Peyer's patch (tissue), 4 donors: ENCODE data around the gene SLCO1B1. TPM values are rescaled to one million over a fixed set of nuclear protein-coding genes. Genes with fewer than 3 reads are reported as not detected.

Source experiments
- DNase-seq, 3 donors: peaks; one replicate each; pipeline ENCODE4 v3.0.0-alpha.2; 2017 to 2019
- H3K27ac ChIP-seq, 4 donors: fragments of 200-600 bp; sonication (generic); one replicate each; pipeline ENCODE4 v1.5.1; 2016 to 2019
- H3K27me3 ChIP-seq, 2 donors: fragments of 200-600 bp; sonication (generic); one replicate each; pipeline ENCODE4 v1.5.1; 2019
- H3K36me3 ChIP-seq, 3 donors: fragments of 200-600 bp; sonication (generic); one replicate each; pipeline ENCODE4 v1.5.1; 2016 to 2019
- H3K4me1 ChIP-seq, 4 donors: fragments of 200-600 bp; sonication (generic); one replicate each; pipeline ENCODE4 v1.5.1; 2016 to 2019
- H3K4me3 ChIP-seq, 4 donors: fragments of 200-600 bp; sonication (generic); 1 replicate in 3 of 4; 2 replicates in 1 of 4; pipeline ENCODE4 v1.5.1; 2016 to 2019; ENCODE audit warnings: mild to moderate bottlenecking in 1 of 4
- H3K9me3 ChIP-seq, 4 donors: fragments of 200-600 bp; sonication (generic); one replicate each; pipeline ENCODE4 v1.5.1; 2016 to 2019; ENCODE audit warnings: mild to moderate bottlenecking in 1 of 4
- POLR2A ChIP-seq, 2 donors: fragments of 450-650 bp; IDR thresholded peaks; one replicate each; pipeline ENCODE4 v1.5.1; 2017; ENCODE audit warnings: antibody characterized with exemption in 2 of 2, mild to moderate bottlenecking in 2 of 2, moderate library complexity in 2 of 2
- total RNA-seq, 4 donors: library from RNA; depleted of rRNA; stranded (reverse); fragments of >200 nt; gene quantifications; one replicate each; pipeline ENCODE4 v1.1.0, GENCODE V29; 2016
- TF ChIP-seq, protein P1 (sequence below), 6 experiments: fragments of 450-650 bp in 4 of 6; fragments of 200-600 bp in 2 of 6; sonication (generic) in 1 of 6; IDR thresholded peaks; one replicate each; pipeline ENCODE4 v1.5.1; 2017 to 2019; ENCODE audit warnings: antibody characterized with exemption in 6 of 6, mild to moderate bottlenecking in 3 of 6, moderate library complexity in 1 of 6

Gene SLCO1B1
- total RNA-seq, 4 donors from 2014 or later: not detected

- no peak for DNase-seq
- TF ChIP-seq, protein P1, sequence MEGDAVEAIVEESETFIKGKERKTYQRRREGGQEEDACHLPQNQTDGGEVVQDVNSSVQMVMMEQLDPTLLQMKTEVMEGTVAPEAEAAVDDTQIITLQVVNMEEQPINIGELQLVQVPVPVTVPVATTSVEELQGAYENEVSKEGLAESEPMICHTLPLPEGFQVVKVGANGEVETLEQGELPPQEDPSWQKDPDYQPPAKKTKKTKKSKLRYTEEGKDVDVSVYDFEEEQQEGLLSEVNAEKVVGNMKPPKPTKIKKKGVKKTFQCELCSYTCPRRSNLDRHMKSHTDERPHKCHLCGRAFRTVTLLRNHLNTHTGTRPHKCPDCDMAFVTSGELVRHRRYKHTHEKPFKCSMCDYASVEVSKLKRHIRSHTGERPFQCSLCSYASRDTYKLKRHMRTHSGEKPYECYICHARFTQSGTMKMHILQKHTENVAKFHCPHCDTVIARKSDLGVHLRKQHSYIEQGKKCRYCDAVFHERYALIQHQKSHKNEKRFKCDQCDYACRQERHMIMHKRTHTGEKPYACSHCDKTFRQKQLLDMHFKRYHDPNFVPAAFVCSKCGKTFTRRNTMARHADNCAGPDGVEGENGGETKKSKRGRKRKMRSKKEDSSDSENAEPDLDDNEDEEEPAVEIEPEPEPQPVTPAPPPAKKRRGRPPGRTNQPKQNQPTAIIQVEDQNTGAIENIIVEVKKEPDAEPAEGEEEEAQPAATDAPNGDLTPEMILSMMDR (IDR thresholded peaks at IDR 0.05): no peak
- no peak for TF ChIP-seq POLR2A (IDR thresholded peaks at IDR 0.05)
- no peaks in the 10 kb centered on the region for H3K4me1 ChIP-seq
- H3K9me3 ChIP-seq: no peaks in the 10 kb centered on the region
- no peaks in the 10 kb centered on the region for H3K27me3 ChIP-seq
- H3K27ac ChIP-seq: no peak overlapping the region
- H3K36me3 ChIP-seq: no peaks in the 10 kb centered on the region
- no peak overlapping the region for H3K4me3 ChIP-seq
Measured at GRCh38 chr12:21155522-21156351, 24.7 kb downstream of the SLCO1B1 start.

GRCh38 chr12:21165048-21165447 lies 34.1 kb downstream of the SLCO1B1 start:
- H3K36me3 ChIP-seq: no peaks in the 10 kb centered on the region
- H3K9me3 ChIP-seq: no peaks in the 10 kb centered on the region
- H3K27ac ChIP-seq: no peak overlapping the region
- H3K27me3 ChIP-seq: no peaks in the 10 kb centered on the region
- TF ChIP-seq POLR2A (IDR thresholded peaks at IDR 0.05): no peak
- TF ChIP-seq, protein P1 (IDR thresholded peaks at IDR 0.05): no peak
- H3K4me3 ChIP-seq: no peak overlapping the region
- no peaks in the 10 kb centered on the region for H3K4me1 ChIP-seq
- DNase-seq: no peak

- Histone ChIP-seq H3K27ac (no peak overlapping the region), H3K27me3 (no peaks in the 10 kb centered on the region), H3K36me3 (no peaks in the 10 kb centered on the region), H3K4me1 (no peaks in the 10 kb centered on the region), H3K4me3 (no peak overlapping the region), H3K9me3 (no peaks in the 10 kb centered on the region)
- TF ChIP-seq, protein P1 (IDR thresholded peaks at IDR 0.05): peak in 4 of 6 experiments; percentile 19 to 56 (median 49)
- TF ChIP-seq POLR2A (IDR thresholded peaks at IDR 0.05): no peak
- peak in 1 of 3 donors; percentile 70 for DNase-seq
Measured at GRCh38 chr12:21169878-21170472, 39.0 kb downstream of the SLCO1B1 start.

- no peaks in the 10 kb centered on the region for H3K9me3 ChIP-seq
- H3K4me3 ChIP-seq: no peak overlapping the region
- no peak overlapping the region for H3K27ac ChIP-seq
- H3K4me1 ChIP-seq: no peaks in the 10 kb centered on the region
- no peaks in the 10 kb centered on the region for H3K27me3 ChIP-seq
- H3K36me3 ChIP-seq: no peaks in the 10 kb centered on the region
- TF ChIP-seq POLR2A (IDR thresholded peaks at IDR 0.05): no peak
- TF ChIP-seq, protein P1 (IDR thresholded peaks at IDR 0.05): no peak
- no peak for DNase-seq
Measured at GRCh38 chr12:21172079-21172478, 41.1 kb downstream of the SLCO1B1 start.

- Histone ChIP-seq H3K36me3 (no peaks in the 10 kb centered on the region), H3K4me3 (no peak overlapping the region), H3K9me3 (no peaks in the 10 kb centered on the region), H3K4me1 (no peaks in the 10 kb centered on the region), H3K27me3 (no peaks in the 10 kb centered on the region), H3K27ac (no peak overlapping the region)
- no peak for DNase-seq
- TF ChIP-seq, protein P1 (IDR thresholded peaks at IDR 0.05): no peak
- TF ChIP-seq POLR2A (IDR thresholded peaks at IDR 0.05): no peak
Measured at GRCh38 chr12:21183721-21184275, 52.8 kb downstream of the SLCO1B1 start.
